ENCODE results near the gene GRHL3. TPM values are rescaled to one million over a fixed set of nuclear protein-coding genes. Genes with fewer than 3 reads are reported as not detected.
"Not testable (repeated sequence)": the region's sequence is repeated elsewhere in the genome, so short reads cannot be mapped to it uniquely, and the experiment has no call there.

GRHL3 gene
- polyA plus RNA-seq (2012; ENCODE audit: missing spikeins) = 0.28 TPM

DNA sequence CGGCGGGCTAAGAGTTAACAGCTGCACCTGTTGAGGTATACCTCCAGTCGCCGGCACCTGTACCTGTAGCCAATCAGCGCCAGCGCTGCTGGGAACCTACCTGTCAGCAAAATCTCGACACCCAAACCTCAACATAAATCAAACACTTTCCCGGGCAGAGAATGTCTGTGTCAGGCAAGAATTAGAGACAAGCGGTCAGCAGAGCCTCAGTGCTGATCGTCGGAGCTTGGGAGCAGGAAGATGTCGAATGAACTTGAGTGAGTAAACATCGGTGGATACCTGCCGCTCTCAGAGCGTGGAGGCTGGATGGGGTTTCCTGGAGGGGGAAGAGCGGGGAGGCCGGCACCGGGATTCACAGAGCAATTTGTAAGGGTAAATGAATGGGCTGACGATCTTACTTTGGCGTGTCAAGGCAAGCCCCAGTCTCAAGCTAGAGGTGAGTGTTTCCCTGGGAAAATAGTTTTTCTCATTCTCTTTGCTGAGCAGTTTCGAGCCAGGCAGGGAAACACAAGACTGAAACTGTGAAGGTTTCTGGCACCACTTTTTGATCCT, at the start of gene GRHL3:
Gene GRHL3, plus strand, starts transcription at position 46 of the 552 bp plus-strand sequence. Its CDS starts 195 bp downstream, at position 241.
- no peak for DNase-seq (ENCODE audit: insufficient read length)
- FAIRE-seq = no peak

GRCh38 chr1:24274203-24275103, 44.7 kb upstream of the GRHL3 start:
- not testable (repeated sequence) for DNase-seq (ENCODE audit: insufficient read length); FAIRE-seq

More for the DNA sequence above, at the start of gene GRHL3:
- TF ChIP-seq POLR2A (IDR thresholded peaks at IDR 0.05; ENCODE audit: low read depth, low read length) (no peak), POLR2AphosphoS5 (IDR thresholded peaks at IDR 0.05; ENCODE audit: low read depth, low read length) (no peak), TAF1 (IDR thresholded peaks at IDR 0.05; ENCODE audit: borderline replicate concordance, low read depth, low read length) (no peak)

- no peak for TF ChIP-seq TAF1 (IDR thresholded peaks at IDR 0.05; ENCODE audit: borderline replicate concordance, low read depth, low read length)
- no peak for TF ChIP-seq POLR2AphosphoS5 (IDR thresholded peaks at IDR 0.05; ENCODE audit: low read depth, low read length)
- no peak for TF ChIP-seq POLR2A (IDR thresholded peaks at IDR 0.05; ENCODE audit: low read depth, low read length)
- DNase-seq (ENCODE audit: insufficient read length) (no peak), FAIRE-seq (no peak)
Measured at GRCh38 chr1:24275104-24275410, 44.1 kb upstream of the GRHL3 start.

GRCh38 chr1:24275510-24275909, 43.6 kb upstream of the GRHL3 start:
- DNase-seq (ENCODE audit: insufficient read length) (no peak), FAIRE-seq (no peak)
- TF ChIP-seq POLR2A (IDR thresholded peaks at IDR 0.05; ENCODE audit: low read depth, low read length) = no peak
- TF ChIP-seq TAF1 (IDR thresholded peaks at IDR 0.05; ENCODE audit: borderline replicate concordance, low read depth, low read length) = no peak
- no peak for TF ChIP-seq POLR2AphosphoS5 (IDR thresholded peaks at IDR 0.05; ENCODE audit: low read depth, low read length)

- DNase-seq (ENCODE audit: insufficient read length) (no peak), FAIRE-seq (peak; percentile 42)
- TF ChIP-seq POLR2AphosphoS5 (IDR thresholded peaks at IDR 0.05; ENCODE audit: low read depth, low read length) (no peak), POLR2A (IDR thresholded peaks at IDR 0.05; ENCODE audit: low read depth, low read length) (no peak), TAF1 (IDR thresholded peaks at IDR 0.05; ENCODE audit: borderline replicate concordance, low read depth, low read length) (no peak)
Measured at GRCh38 chr1:24276791-24277190, 42.4 kb upstream of the GRHL3 start.

DNA sequence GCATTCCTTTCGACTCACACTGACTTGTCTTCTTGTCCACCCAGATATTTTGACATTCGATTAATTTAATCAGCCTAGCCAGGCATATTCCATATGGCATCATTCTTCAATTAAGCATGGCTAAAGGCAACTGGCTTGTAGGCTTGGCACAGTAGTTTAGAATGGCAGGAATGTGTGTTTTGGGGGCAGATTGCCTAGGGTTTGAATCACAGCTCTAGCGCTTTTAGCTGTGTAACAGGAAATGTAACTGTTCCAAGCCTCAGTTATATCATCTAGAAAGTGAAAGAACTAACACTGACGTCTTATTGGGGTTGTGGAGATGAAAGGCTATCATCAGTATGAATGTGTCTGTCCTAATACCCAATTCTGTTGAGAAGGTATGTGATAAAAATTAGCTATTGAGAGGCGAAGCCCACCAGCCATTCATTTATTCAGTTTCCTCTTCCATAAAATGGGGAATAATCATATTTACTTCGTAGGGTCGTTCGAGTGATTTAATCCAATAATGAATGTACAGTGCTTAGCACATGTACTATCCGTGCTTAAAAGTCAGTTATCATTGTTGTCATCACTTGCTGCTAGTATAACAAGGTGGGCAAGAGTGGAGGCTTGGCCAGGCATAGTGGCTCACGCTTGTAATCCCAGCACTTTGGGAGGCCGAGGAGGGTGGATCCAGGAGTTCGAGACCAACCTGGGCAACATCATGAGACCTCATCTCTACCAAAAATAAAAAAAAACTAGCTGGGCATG, 41.6 kb upstream of the GRHL3 start:
- TF ChIP-seq POLR2A (IDR thresholded peaks at IDR 0.05; ENCODE audit: low read depth, low read length) = no peak
- TF ChIP-seq TAF1 (IDR thresholded peaks at IDR 0.05; ENCODE audit: borderline replicate concordance, low read depth, low read length) = no peak
- TF ChIP-seq POLR2AphosphoS5 (IDR thresholded peaks at IDR 0.05; ENCODE audit: low read depth, low read length) = no peak
- DNase-seq (ENCODE audit: insufficient read length) = no peak
- FAIRE-seq = peak; percentile 67

GRCh38 chr1:24278726-24279125, 40.4 kb upstream of the GRHL3 start:
- DNase-seq (ENCODE audit: insufficient read length) = no peak
- FAIRE-seq = no peak
- TF ChIP-seq POLR2AphosphoS5 (IDR thresholded peaks at IDR 0.05; ENCODE audit: low read depth, low read length) (no peak), TAF1 (IDR thresholded peaks at IDR 0.05; ENCODE audit: borderline replicate concordance, low read depth, low read length) (no peak), POLR2A (IDR thresholded peaks at IDR 0.05; ENCODE audit: low read depth, low read length) (no peak)

GRCh38 chr1:24279590-24280232, 39.4 kb upstream of the GRHL3 start:
- no peak for TF ChIP-seq POLR2AphosphoS5 (IDR thresholded peaks at IDR 0.05; ENCODE audit: low read depth, low read length)
- no peak for TF ChIP-seq POLR2A (IDR thresholded peaks at IDR 0.05; ENCODE audit: low read depth, low read length)
- no peak for TF ChIP-seq TAF1 (IDR thresholded peaks at IDR 0.05; ENCODE audit: borderline replicate concordance, low read depth, low read length)
- FAIRE-seq (no peak), DNase-seq (ENCODE audit: insufficient read length) (no peak)

DNA sequence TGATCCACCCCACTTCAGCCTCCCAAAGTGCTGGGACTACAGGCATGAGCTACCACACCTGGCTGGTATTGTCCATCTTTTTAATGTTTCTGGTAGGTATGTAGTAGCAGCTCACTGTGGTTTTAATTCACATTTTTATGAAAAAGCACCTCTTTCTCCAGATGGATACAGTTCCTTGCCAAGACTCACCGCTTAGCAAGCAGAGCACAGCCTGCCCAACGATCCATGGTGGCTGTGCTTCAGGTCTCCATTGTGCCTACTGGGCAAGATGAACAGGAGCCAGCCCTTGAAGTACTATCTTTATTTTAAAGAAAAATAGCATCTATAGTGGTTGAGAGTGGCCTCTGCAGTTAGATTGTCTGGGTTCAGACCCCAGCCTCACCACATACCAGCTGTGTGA, 37.6 kb upstream of the GRHL3 start:
- DNase-seq (ENCODE audit: insufficient read length) (no peak), FAIRE-seq (no peak)
- TF ChIP-seq POLR2A (IDR thresholded peaks at IDR 0.05; ENCODE audit: low read depth, low read length) (no peak), TAF1 (IDR thresholded peaks at IDR 0.05; ENCODE audit: borderline replicate concordance, low read depth, low read length) (no peak), POLR2AphosphoS5 (IDR thresholded peaks at IDR 0.05; ENCODE audit: low read depth, low read length) (no peak)

- FAIRE-seq (no peak), DNase-seq (ENCODE audit: insufficient read length) (no peak)
- TF ChIP-seq POLR2A (IDR thresholded peaks at IDR 0.05; ENCODE audit: low read depth, low read length) (no peak), TAF1 (IDR thresholded peaks at IDR 0.05; ENCODE audit: borderline replicate concordance, low read depth, low read length) (no peak), POLR2AphosphoS5 (IDR thresholded peaks at IDR 0.05; ENCODE audit: low read depth, low read length) (no peak)
Measured at GRCh38 chr1:24282491-24282890, 36.7 kb upstream of the GRHL3 start.

All from GM12892 (cell line).